Activated T-helper 9 cell treated with anti-CD3 and anti-CD28 coated beads, Interleukin-2, amount 50 U/mL, for 16 hours (primary cell): Measurements from ENCODE around the gene DEF6.
"Not testable (repeated sequence)": the region's sequence is repeated elsewhere in the genome, so short reads cannot be mapped to it uniquely, and the experiment has no call there.

Experiments
- DNase-seq: peaks from one replicate; pipeline ENCODE4 v3.0.0-alpha.2; 2020; ENCODE audit warnings: low read depth

DEF6 gene

GRCh38 chr6:35282472-35282871, 15.1 kb upstream of the DEF6 start:
- no peak for DNase-seq

DNA sequence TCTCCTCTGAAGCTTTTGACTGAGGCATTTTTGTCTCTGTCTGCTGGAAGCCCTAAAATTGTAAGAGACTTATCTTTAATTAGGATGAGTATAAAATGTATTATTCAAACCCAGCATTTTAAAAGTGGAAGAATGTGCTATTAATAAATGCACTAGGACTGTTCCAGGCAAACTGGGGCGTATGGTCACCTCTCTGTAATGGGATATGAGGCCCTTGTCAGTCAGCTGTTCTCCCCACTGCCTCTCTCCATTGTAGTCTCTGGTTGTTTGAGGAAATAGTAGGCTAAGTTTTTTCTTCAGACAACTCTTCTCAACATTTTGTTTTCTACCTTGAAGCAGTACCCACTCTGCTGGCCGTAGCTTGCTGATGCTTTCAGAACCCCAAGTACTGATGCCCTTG, 14.3 kb upstream of the DEF6 start:
- no peak for DNase-seq

DNA sequence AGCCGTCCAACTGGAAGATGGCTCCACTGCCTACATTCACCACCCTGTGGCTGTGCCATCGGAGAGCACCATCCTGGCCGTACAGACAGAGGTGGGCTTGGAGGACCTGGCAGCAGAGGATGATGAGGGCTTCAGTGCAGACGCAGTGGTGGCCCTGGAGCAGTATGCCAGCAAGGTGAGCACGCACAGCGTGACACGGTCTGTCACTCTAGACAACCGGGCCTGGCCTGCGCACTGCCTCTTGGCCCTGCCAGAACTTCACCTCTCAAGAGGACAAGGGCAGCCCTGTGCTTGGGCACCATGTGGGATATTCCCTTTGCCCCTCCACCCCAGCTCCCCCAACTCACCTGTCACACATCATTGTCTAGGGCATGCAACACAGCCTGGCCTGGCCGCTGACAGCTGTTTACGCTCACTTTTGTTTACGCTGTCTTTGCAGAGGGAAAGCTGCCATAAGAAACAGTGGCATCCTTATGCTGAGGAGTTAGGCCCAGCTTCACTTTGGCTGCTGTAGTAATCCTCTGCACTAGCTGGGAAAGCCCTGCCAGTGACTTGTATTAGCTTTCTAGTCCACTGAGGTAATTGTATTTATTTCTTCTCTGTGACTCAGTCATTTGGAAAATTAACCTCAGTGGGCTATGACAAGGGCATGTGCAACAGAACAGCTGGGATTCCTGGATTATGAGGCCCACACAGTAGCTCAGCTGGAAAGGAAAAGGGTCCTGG, 9.8 kb upstream of the DEF6 start:
- no peak for DNase-seq

DNA sequence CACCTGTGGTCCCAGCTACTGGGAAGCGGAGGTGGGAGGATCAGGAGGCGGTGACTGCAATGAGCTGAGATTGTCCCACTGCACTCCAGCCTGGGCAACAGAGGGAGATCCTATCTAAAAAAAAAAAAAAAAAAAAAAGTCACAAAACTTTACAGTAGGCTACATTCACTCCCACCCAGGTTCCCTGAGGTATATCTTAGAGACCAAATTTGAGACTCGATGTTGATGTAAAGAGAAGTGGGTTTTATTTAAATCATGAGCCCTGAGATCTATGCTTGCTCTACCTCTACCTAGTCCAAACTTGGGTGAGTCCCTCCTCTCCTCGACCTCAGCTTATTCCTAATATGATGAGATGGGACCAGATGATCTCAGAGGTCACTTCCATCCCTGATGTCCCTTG, 8.8 kb upstream of the DEF6 start:
- no peak for DNase-seq

DNA sequence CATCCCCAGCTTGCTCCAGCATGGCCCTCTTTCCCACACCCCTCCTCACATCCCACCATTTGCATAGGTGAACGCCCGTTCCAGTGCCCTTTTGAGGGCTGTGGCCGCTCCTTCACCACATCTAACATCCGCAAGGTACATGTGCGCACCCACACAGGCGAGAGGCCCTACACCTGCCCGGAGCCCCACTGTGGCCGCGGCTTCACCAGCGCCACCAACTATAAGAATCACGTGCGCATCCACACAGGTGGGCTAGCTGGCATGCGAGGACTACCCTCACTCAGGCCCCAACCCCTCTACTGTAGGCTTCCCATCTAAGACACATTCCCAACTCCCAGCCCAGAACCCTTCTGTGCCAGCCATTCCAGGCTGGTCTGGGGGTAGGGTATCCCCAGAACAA, 6.1 kb upstream of the DEF6 start:
- DNase-seq: no peak

- no peak for DNase-seq
Observed at GRCh38 chr6:35292494-35292893, 5.1 kb upstream of the DEF6 start.

GRCh38 chr6:35293681-35294080, 3.9 kb upstream of the DEF6 start:
- no peak for DNase-seq

DNA sequence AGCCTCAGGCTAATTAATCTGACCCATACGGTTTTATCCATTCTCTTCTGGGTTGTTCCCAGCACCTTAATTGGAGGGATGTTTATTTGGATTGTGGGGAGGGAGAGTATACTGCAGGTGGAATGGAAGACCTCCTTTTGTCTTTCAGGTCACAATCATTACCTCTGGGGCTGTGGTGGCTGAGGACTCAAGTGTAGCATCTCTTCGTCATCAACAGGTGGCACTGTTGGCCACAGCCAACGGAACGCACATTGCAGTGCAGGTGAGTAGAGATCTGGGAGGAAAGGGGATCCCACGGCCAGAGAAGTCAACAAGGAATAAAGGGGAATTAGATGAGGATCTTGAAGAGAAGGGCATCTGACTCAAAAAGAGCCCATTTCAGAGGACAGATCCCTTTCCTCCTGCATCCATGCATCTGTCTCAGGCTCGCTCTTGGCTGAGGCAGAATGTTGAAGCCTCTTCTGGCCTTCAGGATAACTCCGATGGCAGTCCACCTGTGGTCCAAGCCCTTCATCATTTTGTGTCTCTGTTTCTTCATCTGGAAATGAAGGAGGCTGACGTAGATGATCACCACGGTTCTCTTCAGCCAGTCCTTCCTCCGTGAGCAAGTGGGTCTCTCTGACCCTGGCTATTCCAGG, 3.2 kb upstream of the DEF6 start:
- DNase-seq: peak; percentile 31

DNA sequence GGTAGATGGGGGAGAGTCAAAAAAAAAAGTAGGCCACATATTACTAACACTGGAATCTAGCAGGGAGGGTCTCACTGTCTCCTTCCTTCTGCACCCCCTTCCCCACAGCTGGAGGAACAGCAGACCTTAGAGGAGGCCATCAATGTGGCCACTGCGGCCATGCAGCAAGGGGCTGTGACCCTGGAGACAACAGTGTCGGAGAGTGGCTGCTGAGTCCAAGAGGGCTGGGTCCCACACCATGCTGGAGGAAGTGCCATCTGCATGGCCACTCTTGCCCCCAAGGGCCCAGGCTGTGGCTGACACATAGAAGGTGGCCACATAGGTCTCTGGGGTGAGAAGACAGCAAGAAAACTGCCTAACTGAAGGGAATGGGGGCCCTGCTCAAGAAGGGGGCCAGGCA, 2.6 kb upstream of the DEF6 start:
- no peak for DNase-seq

GRCh38 chr6:35295521-35296315, 1.9 kb upstream of the DEF6 start:
- no peak for DNase-seq

DNA sequence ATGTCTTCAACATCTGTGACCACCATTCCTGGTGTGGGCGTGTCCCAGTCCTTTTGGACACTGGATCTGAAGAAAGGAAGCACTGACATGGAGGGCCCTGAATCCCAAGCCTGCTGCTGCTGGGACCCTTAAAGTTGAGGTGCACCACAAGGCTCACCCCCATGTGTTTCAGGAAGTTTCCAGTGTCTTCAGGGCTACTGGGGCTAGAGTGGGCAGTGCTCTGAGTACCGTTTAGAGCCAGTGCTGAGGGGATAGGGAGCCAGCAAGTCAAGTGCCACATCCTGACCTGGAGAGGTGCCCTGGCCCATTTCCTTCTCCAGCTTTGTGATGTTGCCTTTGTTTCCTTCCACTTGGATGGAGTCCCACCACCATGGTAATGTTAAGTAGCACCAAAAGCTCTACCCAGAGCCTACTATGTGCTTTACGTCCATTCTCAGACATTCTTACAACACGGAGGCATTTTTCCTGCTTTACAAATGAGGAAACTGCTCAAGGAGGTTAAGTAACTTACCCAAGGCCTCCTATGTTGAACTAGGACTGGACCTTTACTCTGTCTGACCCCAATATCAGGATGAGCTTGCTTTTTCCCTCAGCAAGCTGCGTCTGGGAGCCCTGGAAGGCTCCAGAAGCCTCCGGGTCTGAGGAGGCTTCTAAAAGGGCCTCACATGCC, 552 bp upstream of the DEF6 start:
- no peak for DNase-seq

GRCh38 chr6:35298625-35299140, 1.1 kb downstream of the DEF6 start:
- no peak for DNase-seq

DNA sequence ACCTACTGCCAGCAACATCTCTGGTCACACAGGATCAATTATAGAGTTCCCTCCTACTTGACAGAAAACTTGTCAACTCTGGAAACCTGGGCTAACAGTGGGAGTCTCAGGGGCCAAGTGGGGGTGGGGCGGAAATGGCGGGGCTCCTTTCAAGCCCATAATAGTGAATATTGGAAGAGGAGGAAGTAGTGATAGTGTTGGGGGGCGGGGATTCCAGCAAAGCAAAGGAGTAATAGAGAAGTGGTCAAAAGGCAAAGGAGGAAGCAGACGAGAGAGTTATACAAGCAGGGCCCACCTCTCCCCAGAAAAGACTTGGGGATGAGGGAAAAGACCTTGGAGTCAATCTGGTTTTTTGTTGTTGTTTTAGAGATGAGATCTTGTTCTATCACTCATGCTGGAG, 2.1 kb downstream of the DEF6 start:
- no peak for DNase-seq

GRCh38 chr6:35300848-35301247, 3.2 kb downstream of the DEF6 start:
- no peak for DNase-seq

GRCh38 chr6:35302604-35303241, 5.1 kb downstream of the DEF6 start:
- DNase-seq: peak; percentile 79

DNA sequence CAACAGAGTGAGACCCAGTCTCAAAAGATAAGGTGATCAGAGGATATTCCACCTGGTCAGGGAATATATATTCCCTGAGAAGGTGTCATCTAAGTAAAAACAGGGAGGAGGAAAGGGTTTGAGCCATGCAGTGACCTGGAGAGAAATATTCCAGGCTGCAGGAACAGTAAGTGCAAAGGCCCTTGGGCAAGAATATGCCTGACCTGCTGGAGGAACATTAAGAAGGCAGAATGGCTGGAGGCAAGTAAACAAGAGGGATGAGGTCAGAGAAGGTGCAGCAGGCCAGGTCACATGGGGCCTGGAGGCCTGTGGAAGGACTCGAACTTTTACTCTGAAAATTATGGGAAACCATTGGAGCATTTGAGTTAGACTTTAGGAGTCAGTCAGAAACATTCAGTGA, 6.7 kb downstream of the DEF6 start:
- DNase-seq: no peak

DNA sequence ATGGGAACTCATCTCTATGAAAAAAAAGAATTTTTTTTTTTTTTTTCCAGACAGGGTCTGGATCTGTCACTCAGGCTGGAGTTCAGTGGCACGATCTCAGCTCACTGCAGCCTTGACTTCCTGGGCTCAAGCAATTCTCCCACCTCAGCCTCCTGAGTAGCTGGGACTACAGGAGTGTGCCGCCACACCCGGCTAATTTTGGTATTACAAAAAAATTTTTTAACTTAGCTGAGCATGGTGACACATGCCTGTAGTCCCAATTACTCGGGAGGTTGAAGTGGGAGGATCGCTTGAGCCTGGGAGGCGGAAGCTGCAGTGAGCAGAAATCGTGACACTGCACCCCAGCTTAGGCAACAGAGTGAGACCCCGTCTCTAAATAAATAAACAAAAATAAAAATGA, 7.5 kb downstream of the DEF6 start:
- no peak for DNase-seq

GRCh38 chr6:35307138-35307537, 9.5 kb downstream of the DEF6 start:
- DNase-seq: not testable (repeated sequence)

DNA sequence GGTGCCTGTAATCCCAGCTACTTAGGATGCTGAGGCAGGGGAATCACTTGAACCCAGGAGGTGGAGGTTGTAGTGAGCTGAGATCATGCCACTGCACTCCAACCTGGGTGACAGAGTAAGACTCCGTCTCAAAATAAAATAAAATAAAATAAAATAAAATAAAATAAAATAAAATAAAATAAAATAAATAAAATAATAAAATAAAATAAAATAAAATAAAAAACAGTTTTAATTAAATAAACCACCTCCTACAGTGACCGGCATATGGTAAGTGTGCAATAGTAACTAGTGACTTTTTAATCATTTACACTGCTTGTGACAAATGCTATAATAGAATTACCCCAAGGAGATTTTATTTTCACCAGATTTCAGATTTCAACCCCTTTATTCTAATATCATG, 10.9 kb downstream of the DEF6 start:
- DNase-seq: not testable (repeated sequence)

- no peak for DNase-seq
Observed at GRCh38 chr6:35309611-35310264, 12.1 kb downstream of the DEF6 start.

DNA sequence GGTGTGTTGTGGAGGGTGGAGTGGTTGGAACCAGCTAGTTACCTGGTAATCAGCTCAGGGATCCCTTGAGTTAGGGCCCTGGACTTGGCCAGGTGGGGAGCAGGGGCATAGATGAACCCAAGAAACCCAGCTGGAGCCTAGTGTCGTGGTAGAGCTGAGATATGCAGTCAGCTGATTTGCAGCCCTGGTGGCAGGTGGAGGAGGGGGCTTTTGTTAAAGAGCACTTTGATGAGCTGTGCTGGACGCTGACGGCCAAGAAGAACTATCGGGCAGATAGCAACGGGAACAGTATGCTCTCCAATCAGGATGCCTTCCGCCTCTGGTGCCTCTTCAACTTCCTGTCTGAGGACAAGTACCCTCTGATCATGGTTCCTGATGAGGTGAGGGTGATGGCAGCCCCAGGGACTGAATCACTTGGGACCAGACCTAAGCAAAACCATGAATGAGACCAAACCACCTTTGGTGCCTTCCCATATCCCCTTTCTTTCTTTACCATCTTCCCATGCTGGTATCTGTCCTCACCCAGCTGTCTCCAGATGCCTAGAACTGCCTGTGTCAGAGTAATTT, 12.7 kb downstream of the DEF6 start:
- no peak for DNase-seq
